NCI-H2029 treated with DMSO at 0.1 percent for 48 hours (cell line): ENCODE measurements around the gene ITGA4.
"Not testable (repeated sequence)": the region's sequence is repeated elsewhere in the genome, so short reads cannot be mapped to it uniquely, and the experiment has no call there.

Source experiments
- DNase-seq: peaks from one replicate; lab custom pipeline; 2025; lab: John Stamatoyannopoulos, UW

Gene ITGA4

DNA sequence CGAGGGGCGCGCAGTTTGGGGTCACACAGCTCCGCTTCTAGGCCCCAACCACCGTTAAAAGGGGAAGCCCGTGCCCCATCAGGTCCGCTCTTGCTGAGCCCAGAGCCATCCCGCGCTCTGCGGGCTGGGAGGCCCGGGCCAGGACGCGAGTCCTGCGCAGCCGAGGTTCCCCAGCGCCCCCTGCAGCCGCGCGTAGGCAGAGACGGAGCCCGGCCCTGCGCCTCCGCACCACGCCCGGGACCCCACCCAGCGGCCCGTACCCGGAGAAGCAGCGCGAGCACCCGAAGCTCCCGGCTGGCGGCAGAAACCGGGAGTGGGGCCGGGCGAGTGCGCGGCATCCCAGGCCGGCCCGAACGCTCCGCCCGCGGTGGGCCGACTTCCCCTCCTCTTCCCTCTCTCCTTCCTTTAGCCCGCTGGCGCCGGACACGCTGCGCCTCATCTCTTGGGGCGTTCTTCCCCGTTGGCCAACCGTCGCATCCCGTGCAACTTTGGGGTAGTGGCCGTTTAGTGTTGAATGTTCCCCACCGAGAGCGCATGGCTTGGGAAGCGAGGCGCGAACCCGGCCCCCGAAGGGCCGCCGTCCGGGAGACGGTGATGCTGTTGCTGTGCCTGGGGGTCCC lies at the start of gene ITGA4:
ITGA4 (plus strand) TSS at position 266 of the 620 bp plus-strand sequence; CDS start at position 535, 269 bp downstream.
- DNase-seq = no peak

DNA sequence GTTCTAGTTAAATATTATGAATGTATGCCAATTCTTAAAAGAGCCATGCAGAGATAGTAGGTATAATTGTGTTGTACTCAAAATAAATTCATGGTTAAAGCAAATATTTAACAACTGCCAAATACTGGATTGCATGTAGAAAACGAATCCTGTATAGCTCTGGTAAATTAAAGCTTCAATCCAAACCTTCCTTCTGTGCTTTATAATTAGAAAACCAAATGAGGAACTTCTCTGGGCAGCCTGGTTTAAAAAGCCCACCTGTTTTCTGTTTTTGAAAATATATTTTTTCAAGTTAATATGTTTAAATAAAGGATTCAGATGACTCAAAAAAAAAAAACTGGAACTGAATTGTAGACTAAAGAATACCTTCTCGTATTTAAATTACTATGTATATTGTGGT lies 48.3 kb upstream of the ITGA4 start:
- no peak for DNase-seq

DNA sequence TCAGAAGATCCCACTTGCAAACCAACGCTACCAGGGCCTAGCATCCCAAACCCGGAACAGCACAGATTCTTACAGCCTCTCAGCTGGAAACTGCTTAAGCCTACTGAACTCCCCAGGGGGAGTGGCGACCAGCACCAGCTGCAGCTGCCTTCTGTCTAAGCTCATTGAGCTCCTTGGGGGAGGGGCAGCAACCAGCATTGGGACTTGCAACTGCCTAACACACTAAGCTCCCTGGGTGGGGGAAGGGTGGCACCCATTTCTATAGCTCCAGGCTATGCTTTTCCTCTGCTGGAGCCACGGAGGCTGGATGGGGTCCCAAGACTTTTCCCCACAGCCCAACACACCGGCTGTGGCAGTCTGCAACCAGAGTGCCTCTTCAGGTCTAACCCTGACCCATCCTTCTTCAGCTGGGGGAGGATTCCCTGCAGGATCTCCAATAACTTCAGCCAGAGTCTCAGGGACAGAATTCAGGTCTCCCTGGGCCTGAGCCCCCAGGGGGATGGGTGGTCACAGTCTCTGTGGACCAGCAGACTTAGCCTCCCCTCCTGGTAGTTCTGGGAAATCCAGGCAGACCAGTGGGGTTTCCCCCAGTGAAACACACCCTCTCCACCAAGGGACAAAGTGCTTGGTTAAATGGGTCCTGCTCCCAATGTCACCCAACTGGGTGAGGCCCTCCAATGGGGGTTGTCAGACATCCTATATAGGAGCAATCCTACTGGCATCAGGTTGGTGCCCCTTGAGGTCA lies 45.9 kb upstream of the ITGA4 start:
- DNase-seq = no peak

DNA sequence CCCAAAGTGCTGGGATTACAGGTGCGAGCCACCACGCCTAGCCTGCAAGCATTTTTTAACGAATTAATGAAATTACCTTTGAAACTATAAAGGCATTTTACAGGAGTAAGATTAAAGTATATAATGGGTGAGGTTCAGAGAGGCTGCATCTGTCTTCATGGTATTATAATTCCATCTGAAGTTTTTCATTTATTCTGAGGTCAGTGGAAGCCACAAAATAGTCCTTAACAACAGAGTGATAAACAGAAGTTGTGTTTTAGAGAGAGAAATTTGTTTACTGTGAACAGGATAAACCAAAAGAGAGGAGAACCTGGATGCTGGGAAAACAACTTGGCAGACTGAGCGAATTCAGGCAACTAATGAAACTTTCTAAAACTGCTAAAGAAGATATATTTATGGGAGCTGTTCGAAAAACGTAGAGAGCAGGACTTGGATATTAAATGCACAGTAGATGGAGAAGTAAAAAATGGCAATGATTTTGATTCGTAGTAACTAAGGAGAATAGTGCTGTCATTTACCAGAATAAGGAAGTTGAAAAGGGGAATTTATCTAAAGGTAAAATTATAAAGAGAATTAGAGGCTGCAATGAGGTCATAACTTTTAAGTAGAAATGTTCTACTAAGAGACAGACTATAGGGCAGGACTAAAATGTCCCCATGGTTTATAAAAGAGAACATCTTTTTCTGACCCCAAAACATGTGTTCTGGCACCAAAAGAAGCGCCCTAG lies 37.9 kb upstream of the ITGA4 start:
- DNase-seq = no peak

DNA sequence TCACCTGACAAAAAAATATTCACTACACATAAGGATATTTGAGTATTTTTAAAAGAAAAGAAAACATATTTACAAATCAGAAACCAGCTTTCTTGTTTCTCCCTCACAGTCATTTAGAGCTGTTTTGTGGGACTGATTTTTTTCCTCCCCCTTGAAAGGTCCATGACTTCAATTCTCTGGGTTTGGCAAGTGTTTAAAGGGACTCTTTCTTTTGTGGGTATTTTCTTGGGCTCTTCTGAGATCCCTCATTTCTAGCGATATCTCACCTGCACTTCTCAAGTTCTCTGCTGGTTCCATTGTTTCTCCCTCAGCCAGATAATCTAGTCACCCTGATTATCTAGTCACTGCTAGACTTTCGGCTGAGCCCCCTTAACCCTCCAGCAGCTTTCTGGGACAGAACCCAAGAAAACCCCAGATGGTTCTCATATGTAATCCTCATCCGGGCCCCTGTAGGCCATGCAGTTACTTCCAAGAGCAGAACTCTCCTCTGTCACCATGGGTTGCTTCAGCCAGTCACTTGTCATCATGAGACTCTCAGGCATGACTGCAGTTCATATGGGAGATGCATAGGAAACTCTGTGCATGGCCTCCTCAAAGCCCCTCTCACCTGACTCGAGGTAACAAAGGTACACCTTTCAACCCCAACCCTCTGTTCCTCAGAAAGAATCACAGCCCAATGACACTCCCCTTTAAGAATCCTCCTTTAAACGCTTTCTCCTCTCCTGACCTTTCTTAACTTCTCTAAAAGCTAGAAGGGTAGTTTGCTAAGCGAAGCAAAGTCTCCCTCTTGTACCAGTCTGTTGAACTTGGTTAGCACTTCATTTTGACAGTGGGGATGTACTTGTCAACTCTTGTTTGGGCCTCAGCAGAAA lies 36.7 kb upstream of the ITGA4 start:
- no peak for DNase-seq

DNA sequence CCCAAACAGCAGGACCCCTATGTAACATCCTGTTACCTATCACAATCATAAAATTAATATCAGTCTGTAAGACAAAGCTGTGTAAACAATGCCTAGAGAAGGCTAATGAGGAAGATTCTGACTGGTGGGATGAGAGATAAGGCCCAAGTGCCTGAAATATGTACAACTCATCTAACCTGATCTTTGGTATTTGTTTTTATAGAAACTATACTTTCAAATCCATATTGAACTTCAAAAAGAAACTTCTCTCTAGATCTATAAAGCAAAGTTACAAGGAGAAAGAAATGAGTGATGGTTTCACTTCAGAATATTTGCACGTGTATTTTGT lies 36.1 kb upstream of the ITGA4 start:
- DNase-seq = no peak

DNA sequence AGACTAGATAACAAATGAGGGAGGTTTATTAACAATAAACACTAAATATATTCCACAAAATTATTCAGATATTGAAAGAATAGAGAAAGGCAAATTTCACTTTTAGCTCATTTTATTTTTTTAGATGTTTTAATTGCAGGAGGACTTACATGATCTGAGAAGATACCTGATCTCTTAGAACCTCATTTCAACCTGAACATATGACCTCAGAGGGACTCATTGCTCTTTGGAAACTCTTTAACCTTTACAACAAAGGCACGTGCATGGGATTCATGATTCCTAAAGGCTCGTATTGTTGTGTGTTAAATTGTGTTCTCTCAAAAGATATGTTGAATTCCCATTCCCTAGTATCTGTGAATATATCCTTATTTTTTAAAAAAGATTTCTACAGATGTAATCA lies 35.7 kb upstream of the ITGA4 start:
- no peak for DNase-seq

DNA sequence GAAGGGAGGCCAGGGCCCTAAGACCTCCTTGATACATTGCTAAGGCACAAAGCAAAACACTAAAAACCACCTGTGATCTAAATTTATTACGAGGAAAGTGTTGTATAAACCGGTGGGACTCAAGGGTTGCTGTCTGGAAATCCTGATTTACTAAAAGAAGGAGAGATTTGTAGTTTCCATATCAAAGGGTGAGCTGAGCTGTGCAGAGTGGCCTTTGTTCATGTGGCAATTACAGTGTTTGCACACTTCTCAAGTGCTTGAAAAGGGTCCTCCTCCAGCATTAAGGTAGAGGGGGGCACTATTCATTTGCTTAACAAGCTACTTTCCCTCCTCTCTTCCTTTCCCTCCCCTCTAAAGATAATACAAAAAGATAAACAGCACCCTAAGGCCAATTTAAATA lies 30.5 kb upstream of the ITGA4 start:
- DNase-seq = peak; percentile 86

DNA sequence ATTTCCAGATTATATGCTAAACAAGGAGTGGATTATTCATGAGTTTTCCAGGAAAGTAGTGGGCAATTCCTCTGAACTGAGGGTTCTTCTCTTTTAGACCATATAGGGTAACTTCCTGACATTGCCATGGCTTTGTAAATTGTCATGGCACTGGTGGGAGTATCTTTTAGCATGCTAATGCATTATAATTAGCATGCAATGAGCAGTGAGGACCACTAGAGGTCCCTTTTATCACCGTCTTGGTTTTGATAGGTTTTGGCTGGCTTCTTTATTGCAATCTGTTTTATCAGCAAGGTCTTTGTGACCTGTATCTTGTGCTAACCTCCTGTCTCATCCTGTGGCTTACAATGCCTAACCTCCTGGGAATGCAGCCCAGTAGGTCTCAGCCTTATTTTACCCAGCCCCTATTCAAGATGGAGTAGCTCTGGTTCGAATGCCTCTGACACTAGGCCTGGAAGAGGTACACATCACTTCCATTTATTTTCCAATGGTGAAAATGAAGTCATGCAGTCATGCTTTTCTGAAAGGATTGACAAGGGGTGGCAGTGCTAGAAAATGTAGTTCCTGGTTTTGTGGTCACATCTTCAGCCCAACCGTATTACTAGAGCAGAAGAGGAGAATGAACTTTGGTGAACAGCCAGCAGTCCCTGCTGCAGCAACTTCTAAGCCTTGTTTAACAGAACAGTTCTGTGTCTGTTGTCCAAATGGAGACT lies 26.6 kb upstream of the ITGA4 start:
- DNase-seq = no peak

DNA sequence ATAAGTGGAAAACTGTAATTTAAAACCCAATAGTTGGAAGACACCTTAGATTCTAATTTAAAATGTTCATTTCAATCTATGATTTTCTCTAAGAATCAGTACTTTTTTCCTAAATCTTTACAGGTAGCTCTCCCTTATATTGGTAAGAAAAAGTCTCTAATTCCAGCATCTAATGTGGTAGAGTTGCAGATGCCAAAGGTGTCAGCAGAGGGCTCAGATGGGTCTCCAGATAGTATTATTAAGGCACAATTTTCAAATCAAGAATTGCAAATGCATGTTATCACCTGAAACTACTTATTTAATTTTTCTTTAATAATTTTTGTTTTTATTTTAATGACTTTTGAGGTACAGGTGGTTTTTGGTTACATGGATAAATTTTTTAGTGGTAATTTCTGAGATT lies 25.5 kb upstream of the ITGA4 start:
- DNase-seq = no peak

DNA sequence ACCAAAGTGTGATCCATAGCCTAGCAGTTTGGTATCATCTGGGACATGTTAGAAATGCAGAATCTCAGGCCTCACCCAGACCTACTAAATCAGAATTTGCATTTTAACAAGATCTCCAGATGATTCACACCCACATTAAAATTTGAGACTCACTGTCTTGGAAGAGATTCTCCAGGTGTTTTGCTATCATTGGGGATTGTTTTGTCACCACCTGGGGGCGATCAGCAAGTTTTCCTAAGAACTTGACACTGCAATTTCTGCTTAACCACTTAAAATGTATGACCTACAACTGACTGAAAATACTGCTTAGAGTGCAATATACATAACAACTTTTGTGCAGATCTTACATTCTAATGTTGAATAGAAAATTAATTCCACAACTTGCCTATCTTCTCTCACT lies 18.9 kb upstream of the ITGA4 start:
- no peak for DNase-seq

DNA sequence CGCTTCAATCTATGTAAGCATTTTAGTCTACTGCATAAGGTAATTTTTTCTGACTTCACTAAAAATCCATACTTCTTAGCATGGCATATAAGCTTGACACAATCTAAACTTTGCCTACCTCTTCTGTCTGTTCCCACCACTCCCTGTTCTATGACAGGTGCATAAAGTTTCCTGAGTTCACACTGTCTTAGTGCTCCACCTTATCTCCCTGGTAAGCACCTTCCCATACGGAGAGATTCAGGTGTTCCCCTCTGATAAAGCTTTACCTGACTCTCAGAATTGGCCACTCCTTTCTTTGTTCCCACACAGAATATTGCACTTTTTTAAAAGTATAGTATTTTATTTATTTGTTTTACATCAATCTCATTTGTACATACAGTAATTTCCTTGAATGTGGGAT lies 16.8 kb upstream of the ITGA4 start:
- no peak for DNase-seq

DNA sequence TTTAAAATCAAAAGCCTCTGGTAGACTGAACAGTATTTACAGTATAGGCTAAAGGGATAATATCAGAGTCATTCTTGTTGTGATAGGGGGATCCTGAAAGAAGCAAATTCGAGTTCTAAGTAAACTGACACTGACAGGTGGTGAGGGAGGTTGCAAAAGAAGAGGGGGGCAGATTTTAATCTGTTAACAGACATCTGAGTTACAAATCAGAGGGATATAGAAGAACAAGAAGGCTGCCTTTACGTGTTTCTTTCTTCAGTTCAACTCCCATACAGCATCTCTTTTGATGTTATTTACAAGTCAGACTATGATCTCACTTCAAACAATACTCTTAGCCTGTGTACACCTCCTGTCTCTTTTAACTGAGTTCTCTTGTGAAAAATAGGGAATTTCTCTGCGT lies 16.3 kb upstream of the ITGA4 start:
- no peak for DNase-seq

DNA sequence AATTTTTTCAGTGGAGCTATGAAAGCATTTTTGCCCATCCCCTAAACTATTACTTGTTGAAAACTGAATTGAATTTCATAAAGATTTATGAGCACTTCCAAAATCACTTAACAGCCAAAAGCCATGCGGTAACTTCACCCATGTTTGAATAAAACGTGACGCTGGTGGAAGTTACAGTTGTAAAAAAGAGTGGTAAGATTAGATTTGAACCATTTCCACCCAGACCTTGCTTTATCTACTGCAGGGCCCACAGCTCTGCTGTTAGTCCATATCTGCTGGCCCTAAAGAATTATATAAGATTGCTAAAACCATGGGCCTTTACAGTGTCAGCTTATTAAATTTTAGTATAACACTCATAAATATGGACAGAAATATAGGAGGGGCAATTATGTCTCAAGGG lies 15.5 kb upstream of the ITGA4 start:
- no peak for DNase-seq

DNA sequence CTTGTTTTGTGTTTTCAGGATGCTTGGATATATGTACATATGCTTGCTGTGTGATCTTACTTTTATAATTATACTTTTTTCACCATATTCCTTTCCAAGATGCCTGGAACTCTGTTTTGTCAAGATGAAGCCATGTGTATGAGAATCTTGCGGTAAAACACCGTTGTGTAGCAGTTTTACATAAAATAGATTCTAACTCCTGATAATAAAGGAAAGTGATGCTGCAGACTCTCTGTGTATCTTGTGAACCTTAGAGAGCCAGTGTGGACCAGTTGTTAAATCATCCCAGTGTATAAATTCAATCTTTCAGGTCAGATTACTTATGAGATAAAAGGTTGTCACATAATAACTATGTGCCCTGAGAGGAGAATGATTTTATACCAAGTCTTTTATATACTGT lies 12.5 kb upstream of the ITGA4 start:
- no peak for DNase-seq

DNA sequence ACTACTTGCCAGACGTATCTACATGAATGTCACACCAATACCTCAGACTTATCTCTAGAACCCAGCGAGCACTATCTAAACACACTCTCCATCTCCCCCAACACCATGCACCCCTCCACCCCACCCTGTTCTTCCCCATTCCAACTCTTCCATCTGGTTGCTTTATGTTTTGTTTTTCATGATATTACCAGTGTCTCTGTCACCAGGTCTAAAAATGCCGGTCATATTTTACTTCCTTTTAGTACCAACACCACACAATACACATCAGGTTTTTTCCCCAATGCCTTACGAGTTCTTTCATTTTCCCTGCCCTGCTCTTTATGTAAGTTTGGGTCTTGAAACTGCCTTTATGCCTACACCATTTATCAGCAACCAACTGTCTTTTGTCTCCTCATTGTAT lies 10.2 kb upstream of the ITGA4 start:
- DNase-seq = no peak

DNA sequence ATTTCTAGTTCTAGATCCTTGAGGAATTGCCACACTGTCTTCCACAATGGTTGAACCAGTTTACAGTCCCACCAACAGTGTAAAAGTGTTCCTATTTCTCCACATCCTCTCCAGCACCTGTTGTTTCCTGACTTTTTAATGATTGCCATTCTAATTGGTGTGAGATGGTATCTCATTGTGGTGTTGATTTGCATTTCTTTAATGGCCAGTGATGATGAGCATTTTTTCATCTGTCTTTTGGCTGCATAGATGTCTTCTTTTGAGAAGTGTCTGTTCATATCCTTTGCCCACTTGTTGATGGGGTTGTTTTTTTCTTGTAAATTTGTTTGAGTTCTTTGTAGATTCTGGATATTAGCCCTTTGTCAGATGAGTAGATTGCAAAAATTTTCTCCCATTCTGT lies 7.9 kb upstream of the ITGA4 start:
- DNase-seq = not testable (repeated sequence)

DNA sequence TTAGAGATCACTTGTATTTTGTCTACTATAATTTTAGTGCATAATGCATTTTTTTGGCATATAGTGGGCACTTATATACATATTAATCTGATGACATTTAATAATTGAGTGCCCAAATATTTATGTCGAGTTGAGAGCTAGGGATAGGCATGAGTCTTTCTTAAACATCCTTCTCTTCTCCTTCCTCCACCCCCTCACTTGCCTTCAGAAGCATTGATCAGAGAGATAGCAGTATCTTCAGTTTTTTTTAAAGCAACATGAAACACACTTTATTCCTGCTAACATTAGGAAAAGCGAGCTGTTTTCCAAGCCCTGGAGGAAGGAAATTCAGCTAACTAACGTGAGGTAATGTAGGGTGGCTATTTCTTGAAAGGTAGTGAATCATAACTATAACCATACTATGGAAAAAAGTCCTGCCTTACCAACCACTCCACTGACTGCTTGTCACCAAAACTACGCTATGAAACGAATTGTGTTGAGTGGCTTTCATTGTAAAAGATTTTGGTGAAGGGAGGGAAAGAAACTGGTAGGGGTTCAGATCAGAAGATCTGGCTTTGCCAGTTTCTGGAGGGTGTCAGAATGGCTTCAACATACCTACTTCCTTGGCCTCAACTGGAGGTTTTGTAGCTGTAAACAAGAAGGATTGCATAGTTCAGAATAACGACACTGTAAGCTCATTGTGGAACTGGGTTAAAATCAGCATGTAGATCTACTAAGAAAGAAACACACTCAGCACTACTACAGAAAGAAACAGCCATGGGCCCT lies 2.3 kb upstream of the ITGA4 start:
- DNase-seq = no peak

DNA sequence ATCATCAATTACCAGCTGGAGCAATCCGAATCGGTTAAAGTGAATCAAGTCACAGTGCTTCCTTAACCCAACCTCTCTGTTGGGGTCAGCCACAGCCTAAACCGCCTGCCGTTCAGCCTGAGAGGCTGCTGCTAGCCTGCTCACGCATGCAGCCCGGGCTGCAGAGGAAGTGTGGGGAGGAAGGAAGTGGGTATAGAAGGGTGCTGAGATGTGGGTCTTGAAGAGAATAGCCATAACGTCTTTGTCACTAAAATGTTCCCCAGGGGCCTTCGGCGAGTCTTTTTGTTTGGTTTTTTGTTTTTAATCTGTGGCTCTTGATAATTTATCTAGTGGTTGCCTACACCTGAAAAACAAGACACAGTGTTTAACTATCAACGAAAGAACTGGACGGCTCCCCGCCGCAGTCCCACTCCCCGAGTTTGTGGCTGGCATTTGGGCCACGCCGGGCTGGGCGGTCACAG lies 496 bp upstream of the ITGA4 start:
- no peak for DNase-seq

DNA sequence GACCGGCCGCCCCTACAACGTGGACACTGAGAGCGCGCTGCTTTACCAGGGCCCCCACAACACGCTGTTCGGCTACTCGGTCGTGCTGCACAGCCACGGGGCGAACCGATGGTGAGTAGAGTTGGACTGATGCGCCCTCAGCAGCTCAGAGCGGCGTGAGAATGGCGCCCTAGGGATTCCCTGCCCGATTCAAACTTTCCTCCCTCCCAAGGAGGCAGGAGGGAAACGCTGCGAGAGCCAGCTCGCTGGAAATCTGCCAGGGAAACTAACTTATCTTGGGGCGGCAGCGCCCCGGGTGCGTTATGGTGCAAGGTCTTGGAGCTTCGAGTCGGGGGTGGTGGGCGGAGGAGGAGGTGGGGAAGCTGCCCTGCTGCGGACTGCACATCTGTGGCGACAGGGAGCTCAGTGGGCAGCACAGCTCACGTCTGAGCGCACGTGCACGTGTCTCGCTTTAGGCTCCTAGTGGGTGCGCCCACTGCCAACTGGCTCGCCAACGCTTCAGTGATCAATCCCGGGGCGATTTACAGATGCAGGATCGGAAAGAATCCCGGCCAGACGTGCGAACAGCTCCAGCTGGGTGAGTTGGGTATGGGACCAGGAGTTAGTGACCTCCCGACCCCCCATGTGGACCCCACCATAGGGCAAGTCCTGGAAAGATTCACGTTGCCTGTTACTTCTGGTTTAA lies 697 bp downstream of the ITGA4 start:
- DNase-seq = no peak
